GOT3 (cell line): ENCODE results near the gene NFATC2.

Experiments used
- DNase-seq: peaks from one replicate; lab custom pipeline; 2025; ENCODE audit warnings: mixed read lengths; lab: John Stamatoyannopoulos, UW

The NFATC2 gene

GRCh38 chr20:51412951-51413481 lies 129.5 kb downstream of the NFATC2 start:
- DNase-seq, result no peak

GRCh38 chr20:51412333-51412871 lies 130.1 kb downstream of the NFATC2 start:
- DNase-seq, result no peak

- no peak for DNase-seq
Observed at GRCh38 chr20:51411870-51412269, 130.6 kb downstream of the NFATC2 start.

- no peak for DNase-seq
Observed at GRCh38 chr20:51410586-51411325, 131.8 kb downstream of the NFATC2 start.

- no peak for DNase-seq
Observed at GRCh38 chr20:51409192-51409880, 133.2 kb downstream of the NFATC2 start.

- no peak for DNase-seq
Observed at GRCh38 chr20:51404297-51405060, 138.0 kb downstream of the NFATC2 start.

- DNase-seq, result no peak
Observed at GRCh38 chr20:51403466-51404220, 138.9 kb downstream of the NFATC2 start.

- DNase-seq, result no peak
Observed at GRCh38 chr20:51402201-51402600, 140.3 kb downstream of the NFATC2 start.

- no peak for DNase-seq
Observed at GRCh38 chr20:51401496-51401895, 141.0 kb downstream of the NFATC2 start.

GRCh38 chr20:51400051-51400926 lies 142.2 kb downstream of the NFATC2 start:
- DNase-seq, result no peak

GRCh38 chr20:51399006-51399890 lies 143.3 kb downstream of the NFATC2 start:
- DNase-seq, result no peak

- no peak for DNase-seq
Observed at GRCh38 chr20:51398552-51398951, 144.0 kb downstream of the NFATC2 start.

GRCh38 chr20:51398083-51398482 lies 144.4 kb downstream of the NFATC2 start:
- no peak for DNase-seq

GRCh38 chr20:51397137-51397536 lies 145.4 kb downstream of the NFATC2 start:
- no peak for DNase-seq

- no peak for DNase-seq
Observed at GRCh38 chr20:51396365-51396909, 146.1 kb downstream of the NFATC2 start.

- DNase-seq, result no peak
Observed at GRCh38 chr20:51394706-51395105, 147.8 kb downstream of the NFATC2 start.

- no peak for DNase-seq
Observed at GRCh38 chr20:51393571-51393970, 148.9 kb downstream of the NFATC2 start.

- no peak for DNase-seq
Observed at GRCh38 chr20:51392614-51393186, 149.8 kb downstream of the NFATC2 start.

GRCh38 chr20:51391926-51392325 lies 150.6 kb downstream of the NFATC2 start:
- no peak for DNase-seq
